GM12872 (cell line): ENCODE measurements around the gene XYLT1.

Experiments used
- CTCF ChIP-seq: IDR thresholded peaks from 3 replicates; pipeline ENCODE4 v1.5.1; 2011; ENCODE audit warnings: low read depth, mild to moderate bottlenecking, low read length, moderate library complexity; ENCODE audit not compliant: insufficient read depth

Gene XYLT1

DNA sequence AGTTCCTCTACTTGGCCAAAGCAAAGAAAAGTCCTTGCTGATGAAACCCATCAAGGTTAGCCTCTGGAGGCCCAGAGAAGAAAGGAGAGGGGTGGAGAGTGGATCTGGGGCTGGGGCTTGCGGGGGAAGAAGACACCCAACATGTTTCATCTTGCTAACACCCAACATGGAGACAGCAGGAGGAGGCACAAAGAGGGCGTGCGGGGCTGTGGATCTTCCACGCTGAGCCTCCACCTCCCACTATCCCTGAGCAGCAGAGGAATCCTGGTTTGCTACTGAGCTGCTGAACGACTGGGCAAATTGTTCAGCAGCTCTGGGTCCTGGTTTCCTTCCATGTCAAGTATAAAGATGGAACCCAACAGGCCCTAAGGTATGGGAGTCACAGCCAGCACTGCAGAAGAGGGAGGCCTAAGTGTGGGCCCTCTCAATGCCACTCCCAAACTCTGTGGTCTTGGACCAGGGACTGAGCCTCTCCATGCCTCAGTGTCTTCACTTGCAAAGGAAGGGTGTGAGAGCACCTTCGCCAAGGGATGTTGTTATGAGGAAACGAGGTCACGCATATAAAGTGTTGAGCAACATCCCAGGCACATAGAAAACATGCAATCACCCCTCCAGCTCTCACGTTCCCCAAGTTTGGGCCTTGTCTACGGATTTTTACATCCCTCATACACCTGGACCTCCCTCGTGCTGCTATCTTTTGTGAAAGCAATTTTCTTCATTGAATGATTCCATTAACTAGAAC lies 122.5 kb downstream of the XYLT1 start:
- TF ChIP-seq CTCF: no peak

- TF ChIP-seq CTCF: no peak
Observed at GRCh38 chr16:17347624-17348023, 123.1 kb downstream of the XYLT1 start.

DNA sequence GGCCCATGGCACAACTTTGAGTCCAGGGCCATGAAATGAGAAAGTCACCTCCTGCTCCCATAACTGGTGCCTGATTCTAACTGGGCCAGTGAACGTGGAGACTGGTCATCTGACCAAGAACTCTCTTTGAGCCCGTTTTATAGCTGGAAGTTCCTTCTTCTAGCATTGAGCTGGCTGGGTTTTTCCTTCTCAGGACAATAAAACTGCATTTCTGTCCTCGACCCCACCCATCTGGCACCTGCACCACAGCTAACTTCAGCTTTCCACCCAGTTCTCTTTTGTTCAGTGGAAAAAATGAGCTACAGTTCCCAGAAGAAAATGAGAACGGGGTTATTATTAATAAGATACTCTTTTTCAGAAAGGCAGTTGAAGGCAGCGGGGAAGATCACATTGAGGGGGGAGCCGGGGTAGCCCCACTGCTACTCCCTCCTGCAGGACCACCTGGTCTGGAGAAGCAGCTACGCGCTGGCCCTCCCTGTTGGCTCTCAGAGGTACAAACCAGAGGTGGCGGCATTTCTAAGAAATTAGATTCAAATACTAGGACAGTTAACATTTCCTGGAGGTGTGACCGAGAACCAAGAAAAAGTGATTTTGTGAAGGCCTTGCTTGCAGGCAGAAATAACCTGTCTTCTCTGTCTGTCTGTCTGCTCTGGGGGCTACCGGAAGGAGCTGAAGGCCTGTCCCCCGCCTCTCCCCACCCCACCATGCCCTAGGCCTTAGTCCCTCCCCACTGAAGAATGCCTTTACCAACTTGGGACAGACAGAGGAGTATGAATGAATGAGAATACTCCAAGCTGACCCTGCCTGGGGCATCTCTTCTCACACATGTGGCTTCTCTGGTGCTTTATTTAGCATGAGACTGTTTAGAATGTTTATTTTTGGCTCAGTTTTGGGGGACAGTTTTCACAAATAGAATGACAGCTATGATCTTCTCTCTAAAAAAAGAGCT lies 123.9 kb downstream of the XYLT1 start:
- no peak for TF ChIP-seq CTCF

DNA sequence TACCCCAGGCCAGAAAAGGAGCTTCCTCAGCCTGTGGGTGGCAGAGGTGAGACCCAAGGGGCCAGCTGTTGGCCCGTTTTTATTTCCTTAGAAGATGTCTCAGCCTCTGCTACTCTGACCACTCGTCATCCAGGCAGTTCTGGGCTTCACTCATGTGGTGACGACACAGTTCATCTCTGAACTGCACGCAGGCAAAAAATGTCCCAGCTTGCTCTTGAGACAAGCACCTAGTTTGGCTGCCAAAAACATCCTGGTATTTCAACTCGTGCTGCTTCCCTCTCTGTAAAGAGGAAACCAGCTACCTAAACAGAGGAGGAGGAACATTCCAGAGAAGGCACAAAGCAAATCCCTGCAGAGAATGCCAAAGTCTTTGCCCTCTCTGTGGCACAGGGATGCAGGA lies 125.7 kb downstream of the XYLT1 start:
- TF ChIP-seq CTCF: no peak

GRCh38 chr16:17343728-17344127 lies 127.0 kb downstream of the XYLT1 start:
- no peak for TF ChIP-seq CTCF

DNA sequence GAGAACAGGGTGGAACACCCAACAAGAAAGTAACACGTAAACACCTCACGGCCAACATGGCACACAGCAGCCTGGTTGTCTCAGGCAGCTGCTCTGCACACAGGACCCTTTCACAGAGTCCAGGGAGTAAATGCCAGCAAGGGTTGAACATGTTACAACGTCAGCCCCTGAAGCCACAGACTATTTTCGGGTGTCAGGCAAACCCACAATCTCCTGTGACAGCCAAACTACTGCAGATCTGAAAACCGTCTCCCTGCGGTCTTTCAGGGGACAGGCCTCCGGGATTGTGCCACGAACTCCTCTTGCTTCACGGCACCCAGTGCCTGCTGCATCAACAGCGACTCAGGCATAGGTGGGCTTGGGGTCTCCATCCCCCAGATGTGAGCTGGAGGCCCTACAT lies 127.7 kb downstream of the XYLT1 start:
- TF ChIP-seq CTCF: no peak

DNA sequence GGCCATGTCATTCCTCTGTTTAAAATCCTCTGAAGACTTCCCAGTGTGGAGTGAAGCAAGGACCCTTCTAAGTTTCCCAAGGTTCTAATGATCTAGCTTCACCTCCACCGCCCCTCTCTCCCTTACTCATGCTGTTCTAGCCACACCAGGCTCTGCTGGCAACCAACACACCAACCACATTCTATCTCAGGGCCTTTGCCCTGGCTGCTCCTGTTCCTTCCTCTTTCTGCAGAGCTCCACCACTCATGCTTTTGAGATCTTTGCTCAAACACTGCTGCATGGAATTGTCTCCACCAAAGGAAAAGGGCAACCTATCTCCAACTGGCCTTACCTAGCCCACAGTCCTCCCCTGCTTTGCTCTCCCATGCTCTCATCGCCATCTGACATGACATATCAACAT lies 128.7 kb downstream of the XYLT1 start:
- no peak for TF ChIP-seq CTCF
